ENCODE measurements around the gene KIRREL1. TPM values are rescaled to one million over a fixed set of nuclear protein-coding genes. Genes with fewer than 3 reads are reported as not detected.
A peak's percentile ranks its signal among the peaks of the same experiment; 100 is the strongest.

The KIRREL1 gene
- total and polyA plus RNA-seq, 10 donors: 1.4 to 50.9 (median 20.3) TPM

GRCh38 chr1:158146739-158147138 lies 153.3 kb downstream of the KIRREL1 start:
- no peak for DNase-seq
- H3K4me3 ChIP-seq: no peak overlapping the region
- no peaks in the 10 kb centered on the region for H3K36me3 ChIP-seq
- peak overlapping the region in 4 of 8 donors; percentile 78 to 89 (median 82) for H3K27ac ChIP-seq
- 50 to 91% (median 83%) methylated on average over 2 of the region's 2 CpGs for WGBS, 5 donors
- peaks cover 18 to 46% (median 36%) of the 10 kb centered on the region in 6 donors for H3K4me1 ChIP-seq
- peaks cover 0 to 9% (median 0%) of the 10 kb centered on the region in 8 donors for H3K9me3 ChIP-seq
- intact Hi-C loops (cut with DNase I; ENCODE audit: low total_unique reads): no loop called here
- H3K27me3 ChIP-seq (replicated peaks in 1 of 7): no peaks in the 10 kb centered on the region
- TF ChIP-seq, protein P1, sequence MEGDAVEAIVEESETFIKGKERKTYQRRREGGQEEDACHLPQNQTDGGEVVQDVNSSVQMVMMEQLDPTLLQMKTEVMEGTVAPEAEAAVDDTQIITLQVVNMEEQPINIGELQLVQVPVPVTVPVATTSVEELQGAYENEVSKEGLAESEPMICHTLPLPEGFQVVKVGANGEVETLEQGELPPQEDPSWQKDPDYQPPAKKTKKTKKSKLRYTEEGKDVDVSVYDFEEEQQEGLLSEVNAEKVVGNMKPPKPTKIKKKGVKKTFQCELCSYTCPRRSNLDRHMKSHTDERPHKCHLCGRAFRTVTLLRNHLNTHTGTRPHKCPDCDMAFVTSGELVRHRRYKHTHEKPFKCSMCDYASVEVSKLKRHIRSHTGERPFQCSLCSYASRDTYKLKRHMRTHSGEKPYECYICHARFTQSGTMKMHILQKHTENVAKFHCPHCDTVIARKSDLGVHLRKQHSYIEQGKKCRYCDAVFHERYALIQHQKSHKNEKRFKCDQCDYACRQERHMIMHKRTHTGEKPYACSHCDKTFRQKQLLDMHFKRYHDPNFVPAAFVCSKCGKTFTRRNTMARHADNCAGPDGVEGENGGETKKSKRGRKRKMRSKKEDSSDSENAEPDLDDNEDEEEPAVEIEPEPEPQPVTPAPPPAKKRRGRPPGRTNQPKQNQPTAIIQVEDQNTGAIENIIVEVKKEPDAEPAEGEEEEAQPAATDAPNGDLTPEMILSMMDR (IDR thresholded peaks at IDR 0.05 in 8 of 11, conservative IDR thresholded peaks at IDR 0.05 in 3 of 11): no peak

- Histone ChIP-seq H3K27ac (peak overlapping the region in 5 of 8 donors; percentile 78 to 89 (median 84)), H3K27me3 (replicated peaks in 1 of 7) (no peaks in the 10 kb centered on the region), H3K9me3 (peaks cover 0 to 9% (median 0%) of the 10 kb centered on the region in 8 donors), H3K4me3 (peak overlapping the region in 1 of 8 donors; percentile 73), H3K4me1 (peaks cover 18 to 46% (median 36%) of the 10 kb centered on the region in 6 donors), H3K36me3 (no peaks in the 10 kb centered on the region)
- WGBS, 5 donors: 48 to 69% (median 57%) methylated on average over 2 of the region's 2 CpGs
- intact Hi-C loops (cut with DNase I; ENCODE audit: low total_unique reads): no loop called here
- TF ChIP-seq POLR2A (IDR thresholded peaks at IDR 0.05): no peak
- TF ChIP-seq, protein P1 (IDR thresholded peaks at IDR 0.05 in 8 of 11, conservative IDR thresholded peaks at IDR 0.05 in 3 of 11): no peak
- TF ChIP-seq POLR2AphosphoS5 (IDR thresholded peaks at IDR 0.05): no peak
- DNase-seq: no peak
Observed at GRCh38 chr1:158147401-158147800, 154.0 kb downstream of the KIRREL1 start.

DNA sequence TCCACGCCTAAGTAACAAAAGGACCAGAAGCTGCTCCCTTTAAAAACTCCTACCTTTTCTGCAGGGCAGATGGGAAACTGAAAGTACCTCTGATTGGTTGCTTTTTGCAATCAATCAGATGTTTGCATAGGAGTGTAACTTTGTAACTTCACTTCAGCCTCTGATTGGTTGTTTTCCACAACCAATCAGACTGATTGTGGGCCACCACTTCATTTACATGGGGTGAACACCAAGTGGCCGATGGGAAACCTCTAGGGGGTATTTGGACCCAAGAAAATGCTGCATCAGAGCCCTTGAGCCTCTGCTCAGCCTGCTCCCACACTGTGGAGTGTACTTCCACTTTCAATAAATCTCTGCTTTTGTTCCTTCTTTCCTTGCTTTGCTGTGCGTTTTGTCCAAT lies 154.4 kb downstream of the KIRREL1 start:
- peaks cover 18 to 46% (median 36%) of the 10 kb centered on the region in 6 donors for H3K4me1 ChIP-seq
- intact Hi-C loops (cut with DNase I; ENCODE audit: low total_unique reads): no loop called here

GRCh38 chr1:158148468-158148867 lies 155.0 kb downstream of the KIRREL1 start:
- no peak for TF ChIP-seq POLR2AphosphoS5 (IDR thresholded peaks at IDR 0.05)
- TF ChIP-seq POLR2A (IDR thresholded peaks at IDR 0.05): no peak
- TF ChIP-seq, protein P1 (IDR thresholded peaks at IDR 0.05 in 8 of 11, conservative IDR thresholded peaks at IDR 0.05 in 3 of 11): no peak
- no peak for DNase-seq
- peaks cover 18 to 51% (median 36%) of the 10 kb centered on the region in 6 donors for H3K4me1 ChIP-seq
- H3K4me3 ChIP-seq: peak overlapping the region in 1 of 8 donors; percentile 73
- intact Hi-C loops (cut with DNase I; ENCODE audit: low total_unique reads): no loop called here
- no peaks in the 10 kb centered on the region for H3K36me3 ChIP-seq
- H3K27me3 ChIP-seq (replicated peaks in 1 of 7): no peaks in the 10 kb centered on the region
- WGBS, 5 donors: 26 to 42% (median 41%) methylated on average over 1 of the region's 1 CpG
- H3K27ac ChIP-seq: peak overlapping the region; percentile 4 to 89 (median 80)
- peaks cover 0 to 9% (median 0%) of the 10 kb centered on the region in 8 donors for H3K9me3 ChIP-seq

More for the DNA sequence above, 154.4 kb downstream of the KIRREL1 start:
- peak overlapping the region in 1 of 8 donors; percentile 73 for H3K4me3 ChIP-seq
- H3K27ac ChIP-seq: peak overlapping the region in 6 of 8 donors; percentile 78 to 89 (median 82)
- peaks cover 0 to 9% (median 0%) of the 10 kb centered on the region in 8 donors for H3K9me3 ChIP-seq
- TF ChIP-seq, protein P1 (IDR thresholded peaks at IDR 0.05 in 8 of 11, conservative IDR thresholded peaks at IDR 0.05 in 3 of 11): no peak
- peak in 1 of 3 donors; percentile 38 for TF ChIP-seq POLR2AphosphoS5 (IDR thresholded peaks at IDR 0.05)
- no peaks in the 10 kb centered on the region for H3K36me3 ChIP-seq
- H3K27me3 ChIP-seq (replicated peaks in 1 of 7): no peaks in the 10 kb centered on the region
- 58 to 80% (median 64%) methylated on average over 3 of the region's 3 CpGs for WGBS, 5 donors
- DNase-seq: no peak

All from spleen (tissue), 11 donors.